K562 (cell line): ENCODE results near the gene TNKS2. TPM values are rescaled to one million over a fixed set of nuclear protein-coding genes. Genes with fewer than 3 reads are reported as not detected.

ENCODE experiments used
- ATAC-seq: fragments of 200-7000 bp; cut with Tn5 transposase; 3 replicates; pipeline ENCODE4 v1.9.1; 2020; ENCODE audit warnings: moderate library complexity
- BruUV-seq: library from RNA; stranded (reverse); fragments of 400-500 nt; replicated peaks from 2 replicates; lab custom pipeline; 2021; lab: Mats Ljungman, UMichigan
- CTCF ChIA-PET: fragments of 300-600 bp; formaldehyde crosslinking; extraction: SDS; loops from one replicate; lab custom pipeline; 2021; ENCODE audit warnings: low intra/inter-chr PET ratio; lab: Yijun Ruan, JAX
- POLR2A ChIA-PET: fragments of 300-600, 350-650 bp; sonication (Branson Sonifier 250); formaldehyde crosslinking; extraction: SDS; loops from one replicate; lab custom pipeline; 2021; ENCODE audit warnings: antibody characterized with exemption, inconsistent platforms; lab: Yijun Ruan, JAX
- DNase-seq, 4 experiments: peaks; one replicate each; pipeline versions ENCODE4 v3.0.0 to v3.0.0-alpha.2; 2011 to 2018; ENCODE audit warnings: low spot score in 3 of 4, mixed read lengths in 3 of 4; ENCODE audit errors: extremely low read depth in 1 of 4
- FAIRE-seq: peaks from 2 replicates; lab custom pipeline; 2011; peaks lifted over from hg19 to GRCh38; lab: Jason Lieb, UNC
- H2AFZ ChIP-seq: 2 replicates; pipeline ENCODE4 v1.6.0; 2011; ENCODE audit warnings: low read depth, low read length, control low read depth, inconsistent platforms
- H3K27ac ChIP-seq: fragments of 200-600 bp; 3 replicates; pipeline ENCODE4 v1.8.0; 2011; ENCODE audit warnings: low read depth, mild to moderate bottlenecking, control low read depth, inconsistent platforms, low read length, moderate library complexity, mixed read lengths; ENCODE audit errors: extremely low read depth
- H3K27me3 ChIP-seq, 2 experiments: fragments of 300-600 bp in 1 of 2; 2 replicates in 1 of 2; 3 replicates in 1 of 2; pipeline versions ENCODE4 v1.6.0 to v1.8.0; 2011; ENCODE audit warnings: inconsistent platforms in 2 of 2, low read length in 2 of 2, mild to moderate bottlenecking in 1 of 2, mixed read lengths in 1 of 2, moderate library complexity in 1 of 2; ENCODE audit not compliant: control insufficient read depth in 2 of 2, insufficient read depth in 2 of 2
- H3K36me3 ChIP-seq: fragments of 300-600 bp; 3 replicates; pipeline ENCODE4 v1.8.0; 2011; ENCODE audit warnings: mild to moderate bottlenecking, low read length, inconsistent platforms; ENCODE audit not compliant: control insufficient read depth, insufficient read depth
- H3K4me1 ChIP-seq, 2 experiments: fragments of 200-600 bp in 1 of 2; replicated peaks in 1 of 2; 2 replicates in 1 of 2; 3 replicates in 1 of 2; pipeline versions ENCODE4 v1.5.1 to v1.8.0; 2011; ENCODE audit warnings: inconsistent platforms in 2 of 2, low read length in 2 of 2, mild to moderate bottlenecking in 1 of 2, mixed read lengths in 1 of 2, moderate library complexity in 1 of 2; ENCODE audit not compliant: control insufficient read depth in 2 of 2, insufficient read depth in 2 of 2
- H3K4me2 ChIP-seq: 2 replicates; pipeline ENCODE4 v1.6.1; 2011; ENCODE audit warnings: low read length, control low read depth, inconsistent platforms, mixed read lengths; ENCODE audit not compliant: insufficient read depth
- H3K4me3 ChIP-seq: fragments of 200-600 bp; sonication (generic), shearing (Covaris generic); 2 replicates; pipeline ENCODE4 v1.5.1; 2016; ENCODE audit warnings: control low read depth, inconsistent platforms
- H3K79me2 ChIP-seq: fragments of 200-600 bp; 3 replicates; pipeline ENCODE4 v1.8.0; 2011; ENCODE audit warnings: low read length, inconsistent platforms; ENCODE audit not compliant: control insufficient read depth, insufficient read depth
- H3K9ac ChIP-seq, 2 experiments: 2 replicates each; pipeline versions ENCODE4 v1.6.0 to v1.6.1; 2011; ENCODE audit warnings: low read depth in 2 of 2, low read length in 2 of 2, control low read depth in 1 of 2, inconsistent platforms in 1 of 2, mild to moderate bottlenecking in 1 of 2, mixed read lengths in 1 of 2; ENCODE audit not compliant: insufficient read depth in 1 of 2
- H3K9me1 ChIP-seq: one replicate; pipeline ENCODE4 v1.6.0; 2011; ENCODE audit warnings: inconsistent platforms, mild to moderate bottlenecking, low read length, moderate library complexity; ENCODE audit not compliant: control insufficient read depth, insufficient read depth
- H3K9me3 ChIP-seq: replicated peaks from 2 replicates; pipeline ENCODE4 v1.5.1; 2011; ENCODE audit warnings: low read depth, low read length, inconsistent platforms; ENCODE audit not compliant: control insufficient read depth, insufficient read depth
- H4K20me1 ChIP-seq: replicated peaks from 2 replicates; pipeline ENCODE4 v1.6.1; 2011; ENCODE audit warnings: low read length, inconsistent platforms, mixed read lengths; ENCODE audit not compliant: control insufficient read depth, insufficient read depth
- JUND ChIP-seq, 2 experiments: IDR thresholded peaks; 2 replicates in 1 of 2; 3 replicates in 1 of 2; pipeline ENCODE4 v1.6.1; 2011; ENCODE audit warnings: borderline replicate concordance in 2 of 2, low read depth in 2 of 2, low read length in 2 of 2, improper control_type of control experiment in 1 of 2, missing biosample characterization in 1 of 2, missing genetic modification characterization in 1 of 2, missing genetic modification reagents in 1 of 2
- MAFG ChIP-seq: fragments of 450-650 bp; conservative IDR thresholded peaks from 2 replicates; pipeline ENCODE4 v1.6.1; 2016; ENCODE audit warnings: missing genetic modification characterization, missing compliant biosample characterization
- MCM3 ChIP-seq: fragments of 450-650 bp; IDR thresholded peaks from 2 replicates; pipeline ENCODE4 v1.6.1; 2016
- MXI1 ChIP-seq: IDR thresholded peaks from 2 replicates; pipeline ENCODE4 v1.6.1; 2011; ENCODE audit warnings: low read depth, mild to moderate bottlenecking, improper control_type of control experiment, low read length
- SRSF9 ChIP-seq: fragments of 200-400 bp; formaldehyde crosslinking; IDR thresholded peaks from 2 replicates; pipeline ENCODE4 v1.6.1; 2017; ENCODE audit warnings: low read depth, low read length, borderline replicate concordance
- TOE1 ChIP-seq, 2 experiments: fragments of 450-650 bp in 1 of 2; sonication (generic) in 1 of 2; formaldehyde crosslinking in 1 of 2; IDR thresholded peaks; 2 replicates each; pipeline versions ENCODE4 v1.7.1 to v1.8.0; 2016 to 2022; ENCODE audit warnings: borderline replicate concordance in 2 of 2, mild to moderate bottlenecking in 2 of 2, antibody characterized with exemption in 1 of 2, inconsistent platforms in 1 of 2, low read depth in 1 of 2, missing genetic modification reagents in 1 of 2, moderate library complexity in 1 of 2
- ZNF282 ChIP-seq: sonication (generic); formaldehyde crosslinking; IDR thresholded peaks from 2 replicates; pipeline ENCODE4 v1.8.1; 2023; ENCODE audit warnings: missing genetic modification reagents
- ZNF583 ChIP-seq: fragments of 250-450 bp; sonication (Bioruptor Pico); IDR thresholded peaks from 2 replicates; pipeline ENCODE4 v1.4.0; 2020
- WGBS: fragments of 100-300 bp; shearing (Covaris generic); methylation state at CpG from one replicate; pipeline ENCODE4 v1.1.6; 2016; ENCODE audit warnings: low coverage, mixed read lengths; ENCODE audit not compliant: insufficient coverage; ENCODE audit errors: missing lambda C conversion rate; 5-methylcytosine and 5-hydroxymethylcytosine counted together
- in situ Hi-C: fragments of 300-500 bp; cut with MboI; formaldehyde crosslinking; loops from 4 replicates; pipeline ENCODE4 v1.15.0; 2018; ENCODE audit warnings: inconsistent platforms, mixed read lengths
- intact Hi-C: fragments of 100-400 bp; cut with micrococcal nuclease; formaldehyde crosslinking; loops from 2 replicates; pipeline ENCODE4 v1.14.2; 2022
- polyA plus RNA-seq, 8 experiments: library from polyadenylated mRNA; depleted of rRNA in 4 of 8; stranded (reverse) in 5 of 8; unstranded in 3 of 8; fragments of >200 nt; fragmentation: Nextera tagmentation in 2 of 8; fragmentation: Illumina TruSeq in 1 of 8; extraction: Ambion mirVana in 2 of 8; extraction: Trizol in 1 of 8; gene quantifications; 2 replicates each; pipeline versions ENCODE4 v1.2.1 to v1.2.3, GENCODE V29; 2011 to 2014; ENCODE audit warnings: inconsistent platforms in 1 of 8, missing spikeins in 1 of 8
- total RNA-seq, 7 experiments: library from RNA; depleted of rRNA in 6 of 7; stranded (reverse); fragments of >200 nt in 6 of 7; fragmentation: Illumina TruSeq in 2 of 7; extraction: Trizol in 2 of 7; gene quantifications; 2 replicates each; pipeline versions ENCODE4 v1.2.1 to v1.2.3, GENCODE V29; 2011 to 2021; ENCODE audit warnings: low replicate concordance in 1 of 7
- TF ChIP-seq, protein P1 (sequence below): sonication (generic); formaldehyde crosslinking; IDR thresholded peaks from 2 replicates; pipeline ENCODE4 v1.8.0; 2023; ENCODE audit warnings: mild to moderate bottlenecking, missing genetic modification reagents
- TF ChIP-seq, protein P2 (sequence below): fragments of 450-650 bp; IDR thresholded peaks from 2 replicates; pipeline ENCODE4 v1.7.0; 2016; ENCODE audit warnings: borderline replicate concordance
- TF ChIP-seq, protein P3 (sequence below): fragments of 250-450 bp; sonication (Bioruptor Pico); IDR thresholded peaks from 2 replicates; pipeline ENCODE4 v1.4.0; 2020; ENCODE audit warnings: mild to moderate bottlenecking, moderate library complexity
- TF ChIP-seq, protein P4 (sequence below): fragments of 200-400 bp; formaldehyde crosslinking; IDR thresholded peaks from 2 replicates; pipeline ENCODE4 v1.6.1; 2017; ENCODE audit warnings: mild to moderate bottlenecking, low read depth, low read length, moderate library complexity

TNKS2 gene
- total and polyA plus RNA-seq, 9 of the 15 experiments (the other 6 are each of a cell fraction or from before 2014, with no cell fraction given): 3.5 to 19.8 (median 8.6) TPM

DNA sequence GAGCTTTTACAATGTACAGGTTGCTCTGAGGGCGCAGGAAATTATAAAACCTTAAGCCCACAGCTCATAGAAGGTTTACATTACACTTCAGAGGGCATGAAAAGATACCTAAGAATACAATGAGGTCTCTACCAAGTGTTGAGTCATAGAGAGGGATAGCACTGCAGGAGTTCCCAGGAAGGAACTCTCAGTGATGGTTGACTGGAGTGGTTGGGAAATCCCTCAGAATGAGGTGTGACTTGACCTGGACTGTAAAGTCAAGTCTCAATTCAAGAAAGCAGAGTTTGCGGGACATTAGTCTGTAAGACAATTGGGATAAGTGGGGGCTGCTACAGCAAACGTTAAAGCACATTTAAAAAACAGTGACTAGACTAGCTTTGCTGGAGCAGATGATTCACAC, 21.9 kb downstream of the TNKS2 start:
- no peaks in the 10 kb centered on the region; a peak in 1 of 5 replicates for H3K4me1 ChIP-seq
- H3K4me2 ChIP-seq: no peak overlapping the region
- no peaks in the 10 kb centered on the region for H4K20me1 ChIP-seq
- no peaks in the 10 kb centered on the region; the same call in 2 of the 3 replicates for H3K79me2 ChIP-seq
- intact Hi-C loops (no loop called here), in situ Hi-C loops (no loop called here)
- H3K4me3 ChIP-seq: no peak overlapping the region
- no peak overlapping the region for H3K9ac ChIP-seq
- ChIA-PET CTCF (no interaction called here), POLR2A (interaction anchor here (0.6 kb wide), 1 partner anchor 1575 kb away, joined by 3 read pairs; no protein-coding TSS in a partner anchor)
- H3K9me1 ChIP-seq: no peaks in the 10 kb centered on the region
- no peaks in the 10 kb centered on the region for H3K27me3 ChIP-seq
- BruUV-seq: no TSS peak
- no peak overlapping the region for H3K27ac ChIP-seq
- H3K36me3 ChIP-seq: peaks cover 69% of the 10 kb centered on the region
- ATAC-seq (no peak), FAIRE-seq (no peak), DNase-seq (no peak)
- H2AFZ ChIP-seq: no peak overlapping the region
- WGBS: 92% methylated on average over 3 of the region's 3 CpGs
- H3K9me3 ChIP-seq: no peaks in the 10 kb centered on the region
- TF ChIP-seq, protein P1, sequence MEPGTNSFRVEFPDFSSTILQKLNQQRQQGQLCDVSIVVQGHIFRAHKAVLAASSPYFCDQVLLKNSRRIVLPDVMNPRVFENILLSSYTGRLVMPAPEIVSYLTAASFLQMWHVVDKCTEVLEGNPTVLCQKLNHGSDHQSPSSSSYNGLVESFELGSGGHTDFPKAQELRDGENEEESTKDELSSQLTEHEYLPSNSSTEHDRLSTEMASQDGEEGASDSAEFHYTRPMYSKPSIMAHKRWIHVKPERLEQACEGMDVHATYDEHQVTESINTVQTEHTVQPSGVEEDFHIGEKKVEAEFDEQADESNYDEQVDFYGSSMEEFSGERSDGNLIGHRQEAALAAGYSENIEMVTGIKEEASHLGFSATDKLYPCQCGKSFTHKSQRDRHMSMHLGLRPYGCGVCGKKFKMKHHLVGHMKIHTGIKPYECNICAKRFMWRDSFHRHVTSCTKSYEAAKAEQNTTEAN (CRISPR knock-in tag): no peak
- TF ChIP-seq, protein P2, sequence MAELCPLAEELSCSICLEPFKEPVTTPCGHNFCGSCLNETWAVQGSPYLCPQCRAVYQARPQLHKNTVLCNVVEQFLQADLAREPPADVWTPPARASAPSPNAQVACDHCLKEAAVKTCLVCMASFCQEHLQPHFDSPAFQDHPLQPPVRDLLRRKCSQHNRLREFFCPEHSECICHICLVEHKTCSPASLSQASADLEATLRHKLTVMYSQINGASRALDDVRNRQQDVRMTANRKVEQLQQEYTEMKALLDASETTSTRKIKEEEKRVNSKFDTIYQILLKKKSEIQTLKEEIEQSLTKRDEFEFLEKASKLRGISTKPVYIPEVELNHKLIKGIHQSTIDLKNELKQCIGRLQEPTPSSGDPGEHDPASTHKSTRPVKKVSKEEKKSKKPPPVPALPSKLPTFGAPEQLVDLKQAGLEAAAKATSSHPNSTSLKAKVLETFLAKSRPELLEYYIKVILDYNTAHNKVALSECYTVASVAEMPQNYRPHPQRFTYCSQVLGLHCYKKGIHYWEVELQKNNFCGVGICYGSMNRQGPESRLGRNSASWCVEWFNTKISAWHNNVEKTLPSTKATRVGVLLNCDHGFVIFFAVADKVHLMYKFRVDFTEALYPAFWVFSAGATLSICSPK: no peak
- TF ChIP-seq, protein P3, sequence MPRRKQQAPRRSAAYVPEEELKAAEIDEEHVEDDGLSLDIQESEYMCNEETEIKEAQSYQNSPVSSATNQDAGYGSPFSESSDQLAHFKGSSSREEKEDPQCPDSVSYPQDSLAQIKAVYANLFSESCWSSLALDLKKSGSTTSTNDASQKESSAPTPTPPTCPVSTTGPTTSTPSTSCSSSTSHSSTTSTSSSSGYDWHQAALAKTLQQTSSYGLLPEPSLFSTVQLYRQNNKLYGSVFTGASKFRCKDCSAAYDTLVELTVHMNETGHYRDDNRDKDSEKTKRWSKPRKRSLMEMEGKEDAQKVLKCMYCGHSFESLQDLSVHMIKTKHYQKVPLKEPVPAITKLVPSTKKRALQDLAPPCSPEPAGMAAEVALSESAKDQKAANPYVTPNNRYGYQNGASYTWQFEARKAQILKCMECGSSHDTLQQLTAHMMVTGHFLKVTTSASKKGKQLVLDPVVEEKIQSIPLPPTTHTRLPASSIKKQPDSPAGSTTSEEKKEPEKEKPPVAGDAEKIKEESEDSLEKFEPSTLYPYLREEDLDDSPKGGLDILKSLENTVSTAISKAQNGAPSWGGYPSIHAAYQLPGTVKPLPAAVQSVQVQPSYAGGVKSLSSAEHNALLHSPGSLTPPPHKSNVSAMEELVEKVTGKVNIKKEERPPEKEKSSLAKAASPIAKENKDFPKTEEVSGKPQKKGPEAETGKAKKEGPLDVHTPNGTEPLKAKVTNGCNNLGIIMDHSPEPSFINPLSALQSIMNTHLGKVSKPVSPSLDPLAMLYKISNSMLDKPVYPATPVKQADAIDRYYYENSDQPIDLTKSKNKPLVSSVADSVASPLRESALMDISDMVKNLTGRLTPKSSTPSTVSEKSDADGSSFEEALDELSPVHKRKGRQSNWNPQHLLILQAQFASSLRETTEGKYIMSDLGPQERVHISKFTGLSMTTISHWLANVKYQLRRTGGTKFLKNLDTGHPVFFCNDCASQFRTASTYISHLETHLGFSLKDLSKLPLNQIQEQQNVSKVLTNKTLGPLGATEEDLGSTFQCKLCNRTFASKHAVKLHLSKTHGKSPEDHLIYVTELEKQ: no peak
- TF ChIP-seq MAFG (tag) (no peak), ZNF583 (no peak), ZNF282 (CRISPR knock-in tag) (no peak), JUND (IDR thresholded peaks at IDR 0.05; ENCODE audit: borderline replicate concordance, low read depth, low read length) (no peak), JUND (tag; IDR thresholded peaks at IDR 0.05; ENCODE audit: borderline replicate concordance, low read depth, low read length) (no peak), SRSF9 (no peak), MXI1 (no peak), TOE1 (IDR thresholded peaks at IDR 0.05; ENCODE audit: borderline replicate concordance) (no peak), TOE1 (CRISPR knock-in tag; IDR thresholded peaks at IDR 0.05; ENCODE audit: borderline replicate concordance, low read depth) (no peak), MCM3 (no peak)
- TF ChIP-seq, protein P4, sequence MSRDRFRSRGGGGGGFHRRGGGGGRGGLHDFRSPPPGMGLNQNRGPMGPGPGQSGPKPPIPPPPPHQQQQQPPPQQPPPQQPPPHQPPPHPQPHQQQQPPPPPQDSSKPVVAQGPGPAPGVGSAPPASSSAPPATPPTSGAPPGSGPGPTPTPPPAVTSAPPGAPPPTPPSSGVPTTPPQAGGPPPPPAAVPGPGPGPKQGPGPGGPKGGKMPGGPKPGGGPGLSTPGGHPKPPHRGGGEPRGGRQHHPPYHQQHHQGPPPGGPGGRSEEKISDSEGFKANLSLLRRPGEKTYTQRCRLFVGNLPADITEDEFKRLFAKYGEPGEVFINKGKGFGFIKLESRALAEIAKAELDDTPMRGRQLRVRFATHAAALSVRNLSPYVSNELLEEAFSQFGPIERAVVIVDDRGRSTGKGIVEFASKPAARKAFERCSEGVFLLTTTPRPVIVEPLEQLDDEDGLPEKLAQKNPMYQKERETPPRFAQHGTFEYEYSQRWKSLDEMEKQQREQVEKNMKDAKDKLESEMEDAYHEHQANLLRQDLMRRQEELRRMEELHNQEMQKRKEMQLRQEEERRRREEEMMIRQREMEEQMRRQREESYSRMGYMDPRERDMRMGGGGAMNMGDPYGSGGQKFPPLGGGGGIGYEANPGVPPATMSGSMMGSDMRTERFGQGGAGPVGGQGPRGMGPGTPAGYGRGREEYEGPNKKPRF: no peak
